ENCODE measurements around the gene TBC1D16.

TBC1D16 gene

GRCh38 chr17:79928502-79929256 is 107.0 kb downstream of the TBC1D16 start:
- DNase-seq (ENCODE audit: insufficient read length) (no peak), FAIRE-seq (no peak)
- TF ChIP-seq POLR2A (IDR thresholded peaks at IDR 0.05; ENCODE audit: low read depth, low read length) (no peak), TAF1 (IDR thresholded peaks at IDR 0.05; ENCODE audit: borderline replicate concordance, low read depth, low read length) (no peak), POLR2AphosphoS5 (IDR thresholded peaks at IDR 0.05; ENCODE audit: low read depth, low read length) (no peak)

- FAIRE-seq = no peak
- no peak for TF ChIP-seq POLR2A (IDR thresholded peaks at IDR 0.05; ENCODE audit: low read depth, low read length)
- no peak for TF ChIP-seq TAF1 (IDR thresholded peaks at IDR 0.05; ENCODE audit: borderline replicate concordance, low read depth, low read length)
- no peak for TF ChIP-seq POLR2AphosphoS5 (IDR thresholded peaks at IDR 0.05; ENCODE audit: low read depth, low read length)
- no peak for DNase-seq (ENCODE audit: insufficient read length)
Observed at GRCh38 chr17:79927688-79928501, 107.8 kb downstream of the TBC1D16 start.

- DNase-seq (ENCODE audit: insufficient read length) (no peak), FAIRE-seq (no peak)
- TF ChIP-seq TAF1 (IDR thresholded peaks at IDR 0.05; ENCODE audit: borderline replicate concordance, low read depth, low read length) = no peak
- no peak for TF ChIP-seq POLR2A (IDR thresholded peaks at IDR 0.05; ENCODE audit: low read depth, low read length)
- no peak for TF ChIP-seq POLR2AphosphoS5 (IDR thresholded peaks at IDR 0.05; ENCODE audit: low read depth, low read length)
Observed at GRCh38 chr17:79927136-79927661, 108.5 kb downstream of the TBC1D16 start.

GRCh38 chr17:79926605-79927135 is 109.0 kb downstream of the TBC1D16 start:
- no peak for FAIRE-seq
- DNase-seq (ENCODE audit: insufficient read length) = no peak
- TF ChIP-seq POLR2A (IDR thresholded peaks at IDR 0.05; ENCODE audit: low read depth, low read length) = no peak
- no peak for TF ChIP-seq TAF1 (IDR thresholded peaks at IDR 0.05; ENCODE audit: borderline replicate concordance, low read depth, low read length)
- TF ChIP-seq POLR2AphosphoS5 (IDR thresholded peaks at IDR 0.05; ENCODE audit: low read depth, low read length) = no peak

GRCh38 chr17:79926142-79926604 is 109.5 kb downstream of the TBC1D16 start:
- no peak for TF ChIP-seq TAF1 (IDR thresholded peaks at IDR 0.05; ENCODE audit: borderline replicate concordance, low read depth, low read length)
- TF ChIP-seq POLR2AphosphoS5 (IDR thresholded peaks at IDR 0.05; ENCODE audit: low read depth, low read length) = no peak
- no peak for TF ChIP-seq POLR2A (IDR thresholded peaks at IDR 0.05; ENCODE audit: low read depth, low read length)
- FAIRE-seq (no peak), DNase-seq (ENCODE audit: insufficient read length) (no peak)

GRCh38 chr17:79925242-79925957 is 110.3 kb downstream of the TBC1D16 start:
- TF ChIP-seq POLR2AphosphoS5 (IDR thresholded peaks at IDR 0.05; ENCODE audit: low read depth, low read length) (no peak), TAF1 (IDR thresholded peaks at IDR 0.05; ENCODE audit: borderline replicate concordance, low read depth, low read length) (no peak), POLR2A (IDR thresholded peaks at IDR 0.05; ENCODE audit: low read depth, low read length) (no peak)
- no peak for FAIRE-seq
- no peak for DNase-seq (ENCODE audit: insufficient read length)

- FAIRE-seq (no peak), DNase-seq (ENCODE audit: insufficient read length) (no peak)
- TF ChIP-seq POLR2AphosphoS5 (IDR thresholded peaks at IDR 0.05; ENCODE audit: low read depth, low read length) = no peak
Observed at GRCh38 chr17:79924639-79924976, 111.1 kb downstream of the TBC1D16 start.

- DNase-seq (ENCODE audit: insufficient read length) (no peak), FAIRE-seq (no peak)
- TF ChIP-seq POLR2AphosphoS5 (IDR thresholded peaks at IDR 0.05; ENCODE audit: low read depth, low read length) (no peak), POLR2A (IDR thresholded peaks at IDR 0.05; ENCODE audit: low read depth, low read length) (no peak), TAF1 (IDR thresholded peaks at IDR 0.05; ENCODE audit: borderline replicate concordance, low read depth, low read length) (no peak)
Observed at GRCh38 chr17:79923974-79924638, 111.6 kb downstream of the TBC1D16 start.

GRCh38 chr17:79922798-79923197 is 112.9 kb downstream of the TBC1D16 start:
- DNase-seq (ENCODE audit: insufficient read length) (no peak), FAIRE-seq (no peak)
- no peak for TF ChIP-seq TAF1 (IDR thresholded peaks at IDR 0.05; ENCODE audit: borderline replicate concordance, low read depth, low read length)
- no peak for TF ChIP-seq POLR2A (IDR thresholded peaks at IDR 0.05; ENCODE audit: low read depth, low read length)
- no peak for TF ChIP-seq POLR2AphosphoS5 (IDR thresholded peaks at IDR 0.05; ENCODE audit: low read depth, low read length)

- TF ChIP-seq TAF1 (IDR thresholded peaks at IDR 0.05; ENCODE audit: borderline replicate concordance, low read depth, low read length) = no peak
- TF ChIP-seq POLR2AphosphoS5 (IDR thresholded peaks at IDR 0.05; ENCODE audit: low read depth, low read length) = no peak
- no peak for TF ChIP-seq POLR2A (IDR thresholded peaks at IDR 0.05; ENCODE audit: low read depth, low read length)
- DNase-seq (ENCODE audit: insufficient read length) (no peak), FAIRE-seq (no peak)
Observed at GRCh38 chr17:79922116-79922601, 113.5 kb downstream of the TBC1D16 start.

Measured in GM12892 (cell line).